Measurements from ENCODE around the gene PEX16.

The PEX16 gene

GRCh38 chr11:45884596-45885185, 33.0 kb downstream of the PEX16 start:
- peak in 2 of 10 donors; percentile 64 to 70 for DNase-seq
- intact Hi-C loops (cut with DNase I) = loop anchor here (2.0 kb wide), 1 partner anchor 14 kb away; no protein-coding TSS in a partner anchor

DNA sequence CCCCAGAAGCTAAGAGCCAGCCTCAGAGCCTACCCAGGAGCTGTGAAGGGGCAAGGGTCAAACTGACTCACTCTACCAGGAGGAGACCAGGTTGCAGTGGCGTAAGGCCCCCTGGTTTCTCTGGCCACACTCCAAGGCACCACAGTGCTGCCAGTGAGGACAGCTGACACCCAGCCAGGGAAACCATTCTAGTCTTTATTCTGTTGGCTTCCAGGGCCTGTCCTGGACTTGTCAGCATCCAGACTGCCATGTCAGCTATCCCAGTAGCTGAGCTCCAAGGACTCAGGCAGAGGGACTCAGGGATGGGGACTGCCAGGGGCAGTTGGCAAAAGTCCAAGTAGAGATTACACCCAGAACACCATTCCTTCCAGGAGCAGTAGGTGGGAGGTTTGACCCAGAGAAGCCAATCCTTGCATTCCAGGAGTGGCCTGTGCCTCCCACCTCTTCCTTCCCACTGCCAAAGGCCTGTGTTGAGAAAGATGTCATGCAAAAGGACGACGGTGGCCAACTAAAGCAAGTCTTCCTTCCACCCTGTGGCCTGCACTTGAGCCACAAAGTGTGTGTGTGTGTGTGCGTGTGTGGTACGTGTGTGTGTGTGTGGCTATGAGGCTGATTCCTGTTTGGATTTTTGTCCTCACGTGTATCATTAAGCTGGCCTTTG, 35.8 kb downstream of the PEX16 start:
- intact Hi-C loops (cut with DNase I) = no loop called here

DNA sequence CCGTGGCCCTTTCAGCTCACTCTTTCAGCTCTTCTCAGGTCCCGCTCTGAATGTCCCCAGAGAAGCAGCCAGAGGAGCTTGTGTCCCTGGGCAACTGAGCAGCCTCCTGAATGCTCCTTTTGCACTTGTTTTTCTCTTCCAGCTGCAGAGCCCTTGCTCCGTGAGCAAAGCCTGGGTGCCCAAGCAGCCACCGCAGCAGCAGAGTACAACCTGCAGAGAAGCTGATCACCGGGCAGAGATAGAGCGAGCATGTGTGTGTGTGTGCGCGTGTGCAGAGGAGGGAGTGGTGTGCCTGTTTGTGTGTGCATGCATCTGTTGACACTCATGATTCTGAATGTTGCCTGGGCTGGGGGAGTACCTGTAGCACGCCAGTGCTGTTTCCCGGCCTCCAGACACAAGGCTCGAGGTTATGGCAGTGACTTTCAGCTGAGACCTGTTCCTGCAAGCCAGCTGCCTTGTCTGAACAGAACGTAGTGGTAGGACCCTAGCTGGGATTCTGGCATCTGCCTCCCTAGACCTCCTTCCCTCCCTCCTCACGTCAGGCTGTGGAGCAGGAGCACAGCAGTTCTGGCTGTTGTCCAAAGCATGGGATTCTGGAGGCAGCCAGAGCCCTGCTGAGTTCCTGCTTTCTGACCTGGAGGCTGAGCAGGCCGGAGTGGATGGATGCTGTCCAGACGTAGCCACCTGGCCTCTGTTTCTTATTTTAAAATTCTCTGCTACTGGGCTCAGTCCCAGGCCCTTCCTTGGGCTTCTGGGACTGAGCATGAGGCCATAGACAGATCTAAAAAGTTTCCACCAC, 36.7 kb downstream of the PEX16 start:
- intact Hi-C loops (cut with DNase I) = no loop called here
- peak in 2 of 10 donors; percentile 67 to 79 for DNase-seq

More for the DNA sequence above, 35.8 kb downstream of the PEX16 start:
- peak in 2 of 10 donors; percentile 9 to 66 for DNase-seq

- intact Hi-C loops (cut with DNase I) = no loop called here
- peak in 2 of 10 donors; percentile 60 to 78 for DNase-seq
Observed at GRCh38 chr11:45879803-45880686, 37.6 kb downstream of the PEX16 start.

DNA sequence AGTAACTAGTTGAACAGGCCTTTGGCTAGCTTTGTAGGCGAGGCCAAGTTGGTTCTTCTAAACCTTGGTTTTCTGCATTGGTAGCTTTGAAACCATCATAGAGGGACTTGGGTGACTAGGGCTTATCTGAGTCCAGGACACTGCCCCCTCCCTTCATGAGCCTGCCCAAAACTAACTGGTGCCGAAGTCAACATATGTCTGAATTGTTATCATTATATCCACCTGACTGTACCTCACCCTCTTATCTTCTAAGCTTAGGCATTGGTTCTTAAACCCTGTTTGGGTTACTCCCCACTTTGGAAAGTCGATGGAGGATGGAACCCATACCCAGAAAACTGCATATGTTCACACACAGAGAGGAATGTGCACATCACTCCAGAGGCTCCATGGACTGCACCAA, 39.8 kb downstream of the PEX16 start:
- peak in 1 of 10 donors; percentile 2 for DNase-seq
- intact Hi-C loops (cut with DNase I) = no loop called here

DNA sequence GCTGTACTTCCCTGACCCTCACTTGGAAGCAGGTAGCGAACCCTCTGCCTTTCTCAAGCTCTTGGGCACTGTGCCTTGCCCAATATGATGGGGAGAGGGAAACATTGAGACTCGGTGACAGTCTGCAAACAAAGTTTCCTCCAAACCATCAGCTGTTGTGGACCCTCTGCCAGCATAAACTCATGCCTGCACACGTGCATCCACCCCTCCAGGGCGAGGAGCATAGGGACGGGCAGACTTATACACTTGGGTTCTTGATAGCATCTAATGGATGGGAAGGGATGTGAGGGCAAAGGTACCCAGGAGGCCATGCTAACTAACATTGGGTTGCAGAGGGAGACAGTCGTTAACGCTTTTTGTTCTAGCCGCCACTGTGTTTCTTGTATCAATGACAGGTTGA, 40.5 kb downstream of the PEX16 start:
- intact Hi-C loops (cut with DNase I) = no loop called here

DNA sequence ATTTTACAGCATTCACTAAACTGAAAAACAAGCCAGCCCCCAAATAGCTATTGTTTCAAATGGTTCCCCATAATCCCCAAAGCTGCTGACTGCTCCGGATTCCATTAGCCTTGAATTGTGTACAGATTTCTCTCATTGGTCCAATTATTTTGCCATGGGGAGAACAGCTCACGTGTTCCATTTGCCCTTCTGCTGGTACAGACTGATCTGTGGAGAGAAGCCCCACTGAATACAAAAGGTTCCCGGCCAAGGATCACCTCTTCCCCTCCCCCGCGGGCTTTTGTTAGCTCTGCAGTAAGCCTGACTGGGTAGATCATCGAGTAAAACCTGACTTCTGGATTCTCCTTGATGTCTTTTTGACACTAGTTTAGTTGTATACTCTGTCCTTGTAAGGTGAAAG, 41.3 kb downstream of the PEX16 start:
- DNase-seq = peak in 1 of 10 donors; percentile 70
- intact Hi-C loops (cut with DNase I) = no loop called here

More for the DNA sequence above, 40.5 kb downstream of the PEX16 start:
- peak in 1 of 10 donors; percentile 61 for DNase-seq

- intact Hi-C loops (cut with DNase I) = loop anchor here (2.0 kb wide), 1 partner anchor 134 kb away; no protein-coding TSS in a partner anchor
- peak; percentile 46 to 96 (median 75) for DNase-seq
Observed at GRCh38 chr11:45872651-45873356, 44.9 kb downstream of the PEX16 start.

GRCh38 chr11:45871638-45872037, 46.0 kb downstream of the PEX16 start:
- DNase-seq = peak in 1 of 10 donors; percentile 60
- intact Hi-C loops (cut with DNase I) = loop anchor here (2.0 kb wide), 1 partner anchor 135 kb away; no protein-coding TSS in a partner anchor

DNA sequence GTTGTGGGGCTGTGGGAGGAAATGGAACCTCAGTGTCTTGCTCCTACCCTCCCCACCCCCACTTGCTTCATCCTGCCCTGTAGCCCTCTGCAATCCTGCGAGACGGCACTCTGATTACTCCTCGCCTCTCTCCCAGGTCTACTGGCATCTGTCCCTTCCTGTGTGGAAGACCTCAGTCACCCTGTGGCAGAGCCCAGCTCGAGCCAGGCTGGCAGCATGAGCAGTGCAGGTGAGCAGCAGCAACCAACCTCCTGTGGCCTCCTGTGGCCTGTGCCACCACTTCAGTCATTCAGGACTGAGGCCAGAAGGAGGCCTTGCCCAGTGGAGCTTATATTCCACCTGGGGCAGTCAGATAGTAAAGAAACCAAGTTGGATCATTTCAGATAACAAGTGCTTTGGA, 47.0 kb downstream of the PEX16 start:
- peak in 1 of 10 donors; percentile 55 for DNase-seq
- intact Hi-C loops (cut with DNase I) = no loop called here

- intact Hi-C loops (cut with DNase I) = no loop called here
- DNase-seq = peak in 1 of 10 donors; percentile 78
Observed at GRCh38 chr11:45869551-45869950, 48.1 kb downstream of the PEX16 start.

GRCh38 chr11:45864041-45864440, 53.6 kb downstream of the PEX16 start:
- intact Hi-C loops (cut with DNase I) = no loop called here
- DNase-seq = no peak

DNA sequence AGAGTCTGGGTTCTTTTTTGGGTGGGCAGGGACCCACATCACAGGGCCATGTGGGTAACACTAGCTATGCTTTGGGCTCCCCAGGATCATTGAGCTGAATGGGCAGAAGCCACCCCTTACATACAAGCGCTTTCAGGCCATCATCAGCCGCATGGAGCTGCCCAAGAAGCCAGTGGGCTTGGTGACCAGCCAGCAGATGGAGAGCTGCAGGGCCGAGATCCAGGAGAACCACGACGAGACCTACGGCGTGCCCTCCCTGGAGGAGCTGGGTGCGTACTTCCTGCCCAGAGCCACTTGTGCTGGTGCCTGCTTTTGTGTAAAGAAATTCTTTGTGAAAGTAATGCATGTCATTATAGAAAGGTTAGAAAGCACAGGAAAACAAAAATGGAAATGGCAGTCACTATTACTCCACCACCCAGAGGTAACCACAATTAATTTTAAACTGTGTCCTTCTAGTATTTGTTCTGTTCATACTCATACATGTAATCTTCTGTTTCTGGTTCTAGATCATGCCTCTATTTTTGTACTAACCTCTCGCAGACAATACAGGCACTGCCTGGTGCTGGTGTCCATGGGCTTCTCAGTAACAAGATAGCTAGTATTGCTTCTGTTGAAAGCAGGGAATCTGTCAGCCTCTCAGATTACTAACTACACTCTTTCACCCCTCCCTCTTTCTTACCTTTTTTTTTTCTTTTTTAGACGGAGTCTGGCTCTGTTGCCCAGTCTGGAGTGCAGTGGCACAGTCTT, 56.7 kb downstream of the PEX16 start:
- peak in 1 of 10 donors; percentile 70 for DNase-seq
- intact Hi-C loops (cut with DNase I) = no loop called here

DNA sequence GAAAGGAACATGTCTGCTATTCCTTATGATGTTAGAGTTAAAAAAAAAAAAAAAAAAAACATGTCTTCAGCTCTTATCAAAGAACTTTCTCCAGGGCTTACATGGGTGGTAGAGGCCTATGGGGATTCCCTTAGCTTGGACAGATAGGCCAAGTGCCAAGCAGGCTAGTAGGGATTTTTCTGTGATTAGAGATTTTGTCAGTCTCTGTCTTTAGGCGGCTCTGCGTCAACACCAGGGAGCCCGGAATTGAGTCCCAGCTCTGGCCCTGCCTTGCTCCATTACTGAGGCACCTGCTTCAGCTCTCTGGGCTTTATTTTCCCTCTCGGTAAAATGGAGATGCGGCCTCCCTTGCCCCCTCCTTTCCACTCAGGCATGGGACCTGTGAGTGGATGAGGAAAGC, 57.3 kb downstream of the PEX16 start:
- no peak for DNase-seq
- intact Hi-C loops (cut with DNase I) = no loop called here

All from posterior cingulate gyrus (tissue), 11 donors.